IPS-18a (cell line): ENCODE data around the gene CACNA1S.

Experiments
- H3K27ac ChIP-seq: one replicate; pipeline ENCODE4 v1.5.1; 2013; ENCODE audit warnings: low read length
- H3K27me3 ChIP-seq: one replicate; pipeline ENCODE4 v1.6.1; 2013; ENCODE audit warnings: mild to moderate bottlenecking, low read length; ENCODE audit not compliant: control insufficient read depth, insufficient read depth
- H3K36me3 ChIP-seq: one replicate; pipeline ENCODE4 v1.6.1; 2013; ENCODE audit warnings: low read depth, low read length; ENCODE audit not compliant: control insufficient read depth
- H3K4me1 ChIP-seq: one replicate; pipeline ENCODE4 v1.6.1; 2013; ENCODE audit warnings: low read depth, low read length; ENCODE audit not compliant: control insufficient read depth
- H3K4me3 ChIP-seq: one replicate; pipeline ENCODE4 v1.5.1; 2013; ENCODE audit warnings: low read length
- H3K9ac ChIP-seq: one replicate; pipeline ENCODE4 v1.6.1; 2013; ENCODE audit warnings: mild to moderate bottlenecking, low read length, moderate library complexity
- H3K9me3 ChIP-seq: one replicate; pipeline ENCODE4 v1.6.1; 2013; ENCODE audit warnings: low read depth, low read length; ENCODE audit not compliant: control insufficient read depth

CACNA1S gene

DNA sequence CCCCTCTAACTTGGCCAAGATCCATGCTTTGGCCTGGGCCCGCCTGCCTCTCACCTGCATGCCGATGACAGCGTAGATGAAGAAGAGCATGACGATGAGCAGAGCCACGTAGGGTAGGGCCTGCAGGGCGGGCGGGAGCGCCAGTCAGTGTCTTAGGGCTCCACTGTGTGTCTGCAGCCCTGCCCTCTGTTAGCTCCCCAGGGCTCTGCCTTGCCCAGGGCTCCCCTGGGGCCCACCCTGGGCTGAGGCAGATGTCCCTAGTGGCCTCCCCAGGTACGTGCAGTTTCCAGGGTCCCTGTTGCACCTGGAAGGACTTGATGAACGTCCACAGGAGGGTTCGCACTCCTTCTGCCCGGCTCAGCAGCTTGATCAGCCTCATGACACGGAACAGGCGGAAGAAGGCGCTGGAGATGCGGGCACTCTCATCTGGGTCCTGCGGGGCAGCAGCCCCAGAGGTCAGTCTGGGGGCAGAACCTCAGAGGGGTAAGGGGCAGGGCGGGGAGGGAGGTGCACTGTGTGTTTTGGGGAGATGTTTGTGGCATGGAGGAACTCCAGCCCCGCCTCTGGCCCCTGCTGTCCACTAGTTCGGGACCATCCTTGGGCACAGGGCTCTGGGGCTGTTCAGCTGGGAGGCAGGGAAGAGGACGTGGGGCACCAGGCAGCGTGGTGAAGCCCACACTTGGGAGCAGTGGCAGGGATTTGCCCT, 58.9 kb downstream of the CACNA1S start:
- Histone ChIP-seq H3K27me3 (no peaks in the 10 kb centered on the region), H3K4me3 (no peak overlapping the region), H3K27ac (no peak overlapping the region), H3K36me3 (no peaks in the 10 kb centered on the region), H3K9me3 (no peaks in the 10 kb centered on the region), H3K9ac (no peak overlapping the region), H3K4me1 (no peaks in the 10 kb centered on the region)

DNA sequence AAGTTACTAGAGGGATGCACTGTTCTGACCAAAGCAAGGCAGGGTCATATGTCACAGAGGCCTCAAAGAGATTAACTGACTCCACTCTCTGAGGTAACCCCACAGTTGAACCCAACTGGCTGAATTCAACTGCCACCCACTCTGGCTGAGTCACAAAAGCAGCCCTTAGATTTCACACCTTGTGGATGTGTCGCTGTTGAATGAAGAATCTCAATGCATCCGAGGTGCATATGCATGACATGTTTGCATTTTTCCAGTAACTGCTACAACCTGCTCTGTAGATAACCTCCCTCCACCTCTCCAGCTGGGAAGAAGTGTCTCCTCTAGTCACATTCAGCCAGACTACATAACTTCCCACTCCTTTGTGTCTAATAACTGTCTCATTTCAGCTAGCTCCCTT, 60.8 kb downstream of the CACNA1S start:
- Histone ChIP-seq H3K36me3 (no peaks in the 10 kb centered on the region), H3K9me3 (no peaks in the 10 kb centered on the region), H3K4me1 (no peaks in the 10 kb centered on the region), H3K27me3 (no peaks in the 10 kb centered on the region), H3K4me3 (no peak overlapping the region), H3K9ac (no peak overlapping the region), H3K27ac (no peak overlapping the region)

DNA sequence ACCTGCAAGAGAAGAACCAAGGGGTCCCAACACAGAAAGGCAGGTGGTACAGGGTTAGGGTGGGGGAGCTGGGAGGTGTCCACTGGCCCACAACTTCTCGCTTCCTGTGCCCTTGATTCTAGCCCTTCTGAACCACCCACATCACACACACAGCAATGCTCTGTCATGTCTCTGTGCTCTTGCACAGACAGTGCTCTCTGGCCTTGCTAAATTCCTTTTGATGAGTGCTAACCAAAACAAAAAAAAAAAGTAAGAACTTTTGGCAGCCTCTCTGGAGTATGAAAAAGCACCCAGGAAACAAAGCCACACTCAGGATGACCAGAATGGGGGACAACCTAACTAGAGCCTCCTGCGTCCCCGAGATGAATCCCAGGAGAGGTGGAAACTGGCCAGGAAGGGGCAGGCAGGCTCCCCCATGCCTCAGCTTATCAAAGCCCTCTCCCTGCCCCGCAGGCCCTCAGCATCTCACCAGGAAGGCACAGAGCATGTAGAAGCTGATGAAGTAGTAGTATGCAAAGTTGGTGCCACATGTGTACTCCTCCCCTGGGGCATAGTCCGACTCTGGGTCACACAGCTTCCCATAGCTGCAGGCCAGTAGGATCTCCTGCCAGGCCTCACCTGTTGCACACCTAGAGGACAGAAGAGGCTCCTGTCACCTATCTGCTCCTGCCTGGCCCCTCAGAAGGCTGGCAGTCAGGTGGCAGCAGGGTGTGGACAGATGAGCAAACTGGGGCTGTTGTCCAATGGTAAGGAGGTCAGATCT, 61.5 kb downstream of the CACNA1S start:
- Histone ChIP-seq H3K4me3 (no peak overlapping the region), H3K27ac (no peak overlapping the region), H3K9ac (no peak overlapping the region), H3K4me1 (no peaks in the 10 kb centered on the region), H3K36me3 (no peaks in the 10 kb centered on the region), H3K9me3 (no peaks in the 10 kb centered on the region), H3K27me3 (no peaks in the 10 kb centered on the region)

DNA sequence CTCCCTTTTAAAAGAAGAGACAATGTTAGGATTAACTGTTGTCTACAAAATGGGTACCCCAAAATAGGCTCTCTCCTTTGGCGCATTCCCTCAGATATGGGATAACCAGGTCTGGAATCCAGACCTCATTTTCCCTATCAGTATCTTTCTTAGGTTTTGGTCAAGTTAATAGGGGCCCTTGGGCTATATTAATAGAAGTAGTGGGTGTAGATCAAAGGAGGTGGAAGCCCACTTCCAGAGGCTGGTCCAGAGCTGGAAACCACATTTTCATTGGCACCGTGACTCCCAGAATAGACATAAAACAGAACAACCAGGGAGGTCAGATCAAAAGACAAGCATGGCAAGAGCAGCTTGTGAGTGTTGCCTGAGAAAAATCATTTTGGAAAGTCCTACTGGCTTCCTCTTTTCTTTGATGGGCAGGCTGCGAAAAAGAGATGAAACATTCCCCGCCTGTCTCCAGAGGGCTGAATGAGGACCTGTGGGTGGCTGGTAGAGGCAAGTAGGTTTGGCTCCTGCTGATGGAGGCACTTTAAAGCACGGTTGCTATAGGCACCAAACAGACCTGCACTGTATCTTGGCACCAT, 62.9 kb downstream of the CACNA1S start:
- Histone ChIP-seq H3K4me1 (no peaks in the 10 kb centered on the region), H3K27ac (no peak overlapping the region), H3K9me3 (no peaks in the 10 kb centered on the region), H3K9ac (no peak overlapping the region), H3K27me3 (no peaks in the 10 kb centered on the region), H3K36me3 (no peaks in the 10 kb centered on the region), H3K4me3 (no peak overlapping the region)

DNA sequence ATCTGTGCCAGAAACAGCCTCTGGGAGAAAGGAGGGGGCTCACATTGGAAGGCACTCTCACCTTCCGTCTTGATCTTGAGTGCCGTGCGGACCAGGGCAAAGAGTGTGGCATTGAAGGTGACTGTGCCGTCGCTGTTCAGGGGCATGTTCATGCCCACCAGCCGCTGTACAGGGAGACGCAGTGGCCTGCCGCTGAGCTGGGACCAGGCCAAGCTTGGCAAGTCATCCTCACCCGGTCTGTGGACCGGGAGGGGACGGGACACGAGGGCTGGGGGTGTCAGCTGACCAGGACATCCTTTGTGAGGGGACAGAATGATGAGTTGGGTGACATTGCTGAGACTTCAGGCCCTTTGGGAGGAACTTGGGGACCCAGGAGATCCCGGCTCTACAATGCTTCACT, 63.7 kb downstream of the CACNA1S start:
- Histone ChIP-seq H3K27me3 (no peaks in the 10 kb centered on the region), H3K36me3 (no peaks in the 10 kb centered on the region), H3K9me3 (no peaks in the 10 kb centered on the region), H3K9ac (no peak overlapping the region), H3K27ac (no peak overlapping the region), H3K4me3 (no peak overlapping the region), H3K4me1 (no peaks in the 10 kb centered on the region)

DNA sequence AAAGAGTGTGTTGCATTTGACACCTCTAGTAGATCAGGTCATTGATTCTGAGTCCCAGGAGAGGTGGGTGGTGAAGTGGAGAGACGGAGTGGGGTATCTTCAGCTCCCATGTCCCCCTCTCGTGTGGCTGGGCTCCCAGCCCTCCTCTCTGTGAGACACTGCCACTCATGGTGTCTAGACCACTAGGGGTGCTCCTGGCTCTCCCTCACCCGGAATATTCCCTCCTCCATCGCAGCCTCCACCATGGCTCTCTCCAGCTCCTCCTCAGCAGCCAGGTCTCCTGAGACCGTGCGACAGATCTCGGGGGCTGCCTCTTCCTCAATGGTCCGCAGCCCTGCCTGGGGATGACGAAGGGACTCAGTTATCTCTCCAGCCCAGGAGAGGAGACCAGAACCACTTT, 68.1 kb downstream of the CACNA1S start:
- Histone ChIP-seq H3K4me1 (no peaks in the 10 kb centered on the region), H3K36me3 (no peaks in the 10 kb centered on the region), H3K9ac (no peak overlapping the region), H3K27me3 (no peaks in the 10 kb centered on the region), H3K9me3 (no peaks in the 10 kb centered on the region), H3K4me3 (no peak overlapping the region), H3K27ac (no peak overlapping the region)

DNA sequence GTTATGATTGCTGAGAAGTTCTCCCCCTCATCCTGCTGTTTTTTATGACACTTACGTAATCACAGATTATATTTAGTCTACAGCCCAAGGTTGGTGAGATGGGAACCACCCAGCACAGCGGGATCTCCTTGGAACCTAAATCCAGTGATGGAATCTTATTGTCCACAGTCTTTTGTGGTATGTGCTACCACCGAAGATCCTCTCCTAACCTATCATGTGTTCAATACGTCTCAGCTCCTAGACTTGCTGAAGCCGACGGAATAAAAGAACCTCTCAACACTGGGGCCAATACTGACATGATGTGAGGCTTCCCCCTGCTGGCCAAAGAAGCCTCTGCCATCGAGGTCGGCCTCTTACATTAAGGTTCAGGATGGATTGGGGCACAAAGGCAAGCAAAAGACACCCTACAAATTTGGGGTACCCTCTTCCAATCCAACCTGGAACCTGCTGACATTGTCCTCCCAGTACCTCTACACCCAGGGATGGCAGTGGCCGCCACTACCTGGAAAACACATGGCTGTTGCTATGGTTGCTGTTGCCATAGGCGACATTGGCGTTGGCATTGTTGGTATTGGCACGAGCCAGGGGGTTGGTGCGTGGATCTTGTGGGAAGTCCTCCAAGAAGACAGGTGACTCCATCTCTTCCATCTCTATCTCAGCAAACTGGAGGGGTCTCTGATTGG, 69.3 kb downstream of the CACNA1S start:
- Histone ChIP-seq H3K9ac (no peak overlapping the region), H3K27ac (no peak overlapping the region), H3K4me1 (no peaks in the 10 kb centered on the region)

DNA sequence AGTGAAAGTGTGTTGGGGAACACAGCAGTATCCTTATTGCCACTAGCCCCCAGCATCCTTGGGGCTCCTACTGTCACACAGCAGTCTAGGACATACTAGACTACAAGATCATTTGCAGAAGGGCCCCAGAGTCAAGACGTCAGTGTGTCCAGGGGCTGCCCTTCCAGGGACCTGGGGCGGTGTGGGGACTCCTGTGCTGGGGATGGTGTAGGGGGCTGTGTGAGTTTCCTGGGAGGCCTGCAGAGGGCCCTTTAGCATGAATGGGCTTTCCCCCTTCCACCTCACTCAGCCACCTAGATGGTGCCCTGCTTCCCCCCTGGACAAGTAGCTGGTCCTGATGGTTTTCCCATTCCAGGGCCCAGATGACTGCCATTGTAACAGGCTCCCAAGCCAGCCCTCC, 71.2 kb downstream of the CACNA1S start:
- Histone ChIP-seq H3K27me3 (no peaks in the 10 kb centered on the region), H3K36me3 (no peaks in the 10 kb centered on the region), H3K4me1 (no peaks in the 10 kb centered on the region), H3K4me3 (no peak overlapping the region), H3K9ac (no peak overlapping the region), H3K9me3 (no peaks in the 10 kb centered on the region), H3K27ac (no peak overlapping the region)

More for the DNA sequence above, 69.3 kb downstream of the CACNA1S start:
- H3K9me3 ChIP-seq: no peaks in the 10 kb centered on the region
- no peaks in the 10 kb centered on the region for H3K27me3 ChIP-seq
- H3K4me3 ChIP-seq: no peak overlapping the region
- H3K36me3 ChIP-seq: no peaks in the 10 kb centered on the region

DNA sequence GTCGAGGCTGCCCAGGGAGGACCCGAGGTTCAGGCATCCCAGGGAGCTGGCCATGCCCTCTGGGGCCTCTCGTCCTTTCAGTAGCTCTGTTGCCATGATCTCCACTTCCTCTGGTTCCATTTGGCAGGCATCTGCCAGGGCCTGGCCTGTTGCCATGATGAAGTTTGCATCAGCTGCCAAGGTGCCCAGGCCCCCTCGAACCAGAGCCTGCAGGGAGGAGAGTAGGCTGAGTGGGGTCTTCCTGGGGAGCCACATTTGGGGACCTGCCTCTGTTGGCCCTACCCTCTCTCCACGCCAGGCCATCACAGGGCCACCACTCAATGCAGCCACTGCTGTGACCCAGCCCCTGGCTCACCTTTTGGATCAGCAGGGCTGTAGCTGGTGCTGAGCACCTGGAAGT, 72.3 kb downstream of the CACNA1S start:
- no peaks in the 10 kb centered on the region for H3K4me1 ChIP-seq
- no peak overlapping the region for H3K4me3 ChIP-seq
- no peaks in the 10 kb centered on the region for H3K9me3 ChIP-seq
- no peaks in the 10 kb centered on the region for H3K36me3 ChIP-seq
- no peaks in the 10 kb centered on the region for H3K27me3 ChIP-seq
- H3K9ac ChIP-seq: no peak overlapping the region
- H3K27ac ChIP-seq: no peak overlapping the region

DNA sequence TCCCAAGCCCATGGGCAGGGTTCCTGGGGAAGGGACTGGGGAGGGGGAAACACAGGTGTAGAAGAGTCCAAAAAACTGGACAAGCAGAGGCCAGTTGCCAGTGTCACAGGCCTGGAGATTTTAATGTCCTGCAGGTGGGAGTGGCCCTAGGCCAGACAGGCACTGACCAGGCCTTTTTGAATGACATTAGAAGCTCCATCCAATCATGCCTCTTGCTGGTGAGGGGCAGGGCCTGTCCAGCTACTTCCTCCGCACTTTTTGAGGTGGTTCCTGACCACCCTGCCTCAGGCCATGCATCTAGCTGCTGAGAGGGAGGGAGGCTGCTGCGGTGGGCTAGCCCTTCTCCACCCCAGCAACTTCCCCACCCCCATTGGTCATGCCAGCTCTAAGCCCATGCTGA, 72.8 kb downstream of the CACNA1S start:
- Histone ChIP-seq H3K27me3 (no peaks in the 10 kb centered on the region), H3K36me3 (no peaks in the 10 kb centered on the region), H3K9ac (no peak overlapping the region), H3K4me1 (no peaks in the 10 kb centered on the region), H3K27ac (no peak overlapping the region), H3K4me3 (no peak overlapping the region), H3K9me3 (no peaks in the 10 kb centered on the region)

DNA sequence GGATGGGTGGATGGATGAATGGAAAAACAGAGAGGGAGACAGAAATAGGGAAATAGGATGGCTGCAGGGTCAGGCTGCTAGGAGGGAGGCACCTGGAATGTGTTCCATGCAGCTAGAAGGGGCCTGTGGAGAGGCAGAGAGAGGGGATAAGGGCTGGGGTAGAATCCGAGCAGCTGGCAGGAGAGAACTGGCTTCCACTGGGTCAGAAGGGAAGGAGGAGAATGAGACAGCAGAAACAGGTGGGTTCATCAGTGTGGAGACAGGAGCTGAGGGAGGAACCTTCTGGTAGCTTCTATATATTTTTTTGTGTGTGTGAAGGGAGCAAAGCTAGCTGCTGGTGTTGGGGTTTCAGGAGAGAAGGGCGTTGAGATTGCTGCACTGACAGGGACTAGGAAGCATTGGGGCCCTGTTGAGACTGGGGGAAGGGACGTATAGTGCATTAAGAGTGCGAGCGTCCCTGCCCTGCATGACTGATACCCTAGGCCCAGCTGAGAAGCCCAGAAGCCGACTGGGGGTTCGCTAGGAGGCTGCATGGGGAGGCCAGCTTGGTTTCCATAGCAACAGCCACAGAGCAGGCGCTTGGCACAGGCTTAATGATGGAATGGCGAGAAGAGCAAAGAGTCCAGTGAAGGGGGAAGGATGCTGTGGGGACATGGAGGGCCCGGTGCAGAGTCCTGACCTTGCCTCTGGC, 73.9 kb downstream of the CACNA1S start:
- H3K4me1 ChIP-seq: no peaks in the 10 kb centered on the region
- H3K27me3 ChIP-seq: no peaks in the 10 kb centered on the region
- no peak overlapping the region for H3K9ac ChIP-seq

More for the DNA sequence above, 73.9 kb downstream of the CACNA1S start:
- Histone ChIP-seq H3K27ac (no peak overlapping the region), H3K36me3 (no peaks in the 10 kb centered on the region), H3K9me3 (no peaks in the 10 kb centered on the region), H3K4me3 (no peak overlapping the region)
